B cell (primary cell): Measurements from ENCODE around the gene SPSB1. TPM values are rescaled to one million over a fixed set of nuclear protein-coding genes. Genes with fewer than 3 reads are reported as not detected.

ENCODE experiments used
- ATAC-seq: fragments of 200-7000 bp; cut with Tn5 transposase; one replicate; pipeline ENCODE4 v1.10.0; 2021; ENCODE audit warnings: low read depth, mild to moderate bottlenecking, moderate number of reproducible peaks, moderate library complexity
- CTCF ChIA-PET: fragments of 350-600 bp; sonication (Branson Sonifier 250); formaldehyde crosslinking; loops from one replicate; lab custom pipeline; 2021; ENCODE audit warnings: antibody characterized with exemption, inconsistent platforms; lab: Charles Lee
- POLR2A ChIA-PET: fragments of 350-600 bp; sonication (Branson Sonifier 250); formaldehyde crosslinking; loops from one replicate; lab custom pipeline; 2021; ENCODE audit warnings: antibody characterized with exemption; lab: Charles Lee
- DNase-seq: peaks from one replicate; pipeline ENCODE4 v3.0.0; 2013
- H2AFZ ChIP-seq: 2 replicates; pipeline ENCODE4 v1.6.1; 2012; ENCODE audit warnings: mild to moderate bottlenecking, low read depth, low read length; ENCODE audit not compliant: insufficient read depth, poor library complexity, severe bottlenecking
- H3K27ac ChIP-seq, 2 donors: 1 replicate in 1 of 2; 2 replicates in 1 of 2; pipeline ENCODE4 v1.5.1; 2012 to 2013; ENCODE audit warnings: low read length in 2 of 2, mild to moderate bottlenecking in 2 of 2, moderate library complexity in 1 of 2
- H3K27me3 ChIP-seq, 4 experiments: fragments of 200-600 bp in 1 of 4; sonication (generic) in 1 of 4; replicated peaks in 1 of 4; 1 replicate in 2 of 4; 2 replicates in 2 of 4; pipeline versions ENCODE4 v1.6.1 to v1.7.0; 2013 to 2016; ENCODE audit warnings: low read length in 3 of 4, mild to moderate bottlenecking in 2 of 4, mixed read lengths in 1 of 4, moderate library complexity in 1 of 4; ENCODE audit not compliant: insufficient read depth in 4 of 4, control insufficient read depth in 3 of 4; ENCODE audit errors: control extremely low read depth in 1 of 4
- H3K36me3 ChIP-seq, 2 experiments: replicated peaks in 1 of 2; 1 replicate in 1 of 2; 2 replicates in 1 of 2; pipeline versions ENCODE4 v1.6.1 to v1.7.1; 2013; ENCODE audit warnings: low read length in 1 of 2; ENCODE audit not compliant: insufficient read depth in 2 of 2, control insufficient read depth in 1 of 2; ENCODE audit errors: control extremely low read depth in 1 of 2, extremely low read depth in 1 of 2
- H3K4me1 ChIP-seq, 2 donors: fragments of 200-600 bp in 1 of 2; sonication (generic) in 1 of 2; 1 replicate in 1 of 2; 2 replicates in 1 of 2; pipeline versions ENCODE4 v1.5.1 to v1.6.1; 2013 to 2017; ENCODE audit warnings: low read length in 2 of 2; ENCODE audit not compliant: control insufficient read depth in 2 of 2, insufficient read depth in 2 of 2
- H3K4me2 ChIP-seq: replicated peaks from 2 replicates; pipeline ENCODE3; 2012; ENCODE audit warnings: mild to moderate bottlenecking, low read depth, low read length; ENCODE audit not compliant: poor library complexity, severe bottlenecking
- H3K4me3 ChIP-seq, 5 experiments: fragments of 200-600 bp in 1 of 5; sonication (generic) in 1 of 5; 1 replicate in 3 of 5; 2 replicates in 2 of 5; pipeline versions ENCODE4 v1.5.1 to v1.7.0; 2011 to 2016; ENCODE audit warnings: low read length in 4 of 5, mild to moderate bottlenecking in 4 of 5, low read depth in 2 of 5, control low read depth in 1 of 5, moderate library complexity in 1 of 5; ENCODE audit not compliant: insufficient read depth in 1 of 5; ENCODE audit errors: control extremely low read depth in 1 of 5, extremely low read depth in 1 of 5
- H3K79me2 ChIP-seq: fragments of 200-600 bp; sonication (generic); one replicate; pipeline ENCODE4 v1.6.0; 2016; ENCODE audit warnings: low read length; ENCODE audit not compliant: control insufficient read depth, insufficient read depth
- H3K9ac ChIP-seq: fragments of 200-600 bp; sonication (generic); 2 replicates; pipeline ENCODE4 v1.6.1; 2017; ENCODE audit warnings: mild to moderate bottlenecking, low read length, moderate library complexity
- H3K9me3 ChIP-seq, 3 donors: one replicate each; pipeline versions ENCODE4 v1.6.1 to v1.7.1; 2013; ENCODE audit warnings: low read length in 2 of 3; ENCODE audit not compliant: control insufficient read depth in 2 of 3, insufficient read depth in 1 of 3; ENCODE audit errors: control extremely low read depth in 1 of 3
- H4K20me1 ChIP-seq: 2 replicates; pipeline ENCODE4 v1.6.0; 2012; ENCODE audit warnings: mild to moderate bottlenecking, low read length; ENCODE audit not compliant: insufficient read depth, control insufficient read depth, poor library complexity, severe bottlenecking
- H3K27ac Mint-ChIP-seq: one replicate; pipeline ENCODE4 v1.8.0; 2021; ENCODE audit warnings: mixed read lengths
- H3K27me3 Mint-ChIP-seq: one replicate; pipeline ENCODE4 v1.8.0; 2021; ENCODE audit warnings: mixed read lengths
- H3K4me1 Mint-ChIP-seq: one replicate; pipeline ENCODE4 v1.8.0; 2021; ENCODE audit warnings: mixed read lengths
- H3K4me3 Mint-ChIP-seq: one replicate; pipeline ENCODE4 v1.8.0; 2021; ENCODE audit warnings: mixed read lengths
- H3K9me3 Mint-ChIP-seq: one replicate; pipeline ENCODE4 v1.8.0; 2022; ENCODE audit warnings: mixed read lengths; ENCODE audit not compliant: insufficient read depth
- CTCF ChIP-seq: fragments of 200-600 bp; IDR thresholded peaks from one replicate; pipeline ENCODE4 v1.8.0; 2022; ENCODE audit warnings: antibody characterized with exemption, mild to moderate bottlenecking
- EZH2 ChIP-seq: IDR thresholded peaks from 2 replicates; pipeline ENCODE4 v1.6.1; 2012; ENCODE audit warnings: borderline replicate concordance, low read depth, mild to moderate bottlenecking, moderate library complexity, low read length; ENCODE audit not compliant: insufficient read depth, poor library complexity, severe bottlenecking
- WGBS: methylation state at CpG from one replicate; pipeline ENCODE4 v1.1.5; 2013; ENCODE audit warnings: missing lambda C conversion rate; ENCODE audit not compliant: insufficient coverage; 5-methylcytosine and 5-hydroxymethylcytosine counted together
- intact Hi-C: fragments of 100-400 bp; cut with micrococcal nuclease; formaldehyde crosslinking; loops from one replicate; pipeline ENCODE4 v1.10.0; 2022
- polyA plus RNA-seq: library from polyadenylated mRNA; depleted of rRNA; stranded (reverse); fragments of >200 nt; gene quantifications from 2 replicates; pipeline ENCODE4 v1.2.3, GENCODE V29; 2012
- total RNA-seq, 2 donors: library from RNA; stranded (reverse); fragments of 120-200 nt in 1 of 2; gene quantifications; 1 replicate in 1 of 2; 2 replicates in 1 of 2; pipeline versions ENCODE4 v1.2.3 to v1.2.4, GENCODE V29; 2013 to 2022

The SPSB1 gene
- total and polyA plus RNA-seq, 2 donors (not counting 1 experiment from before 2014, with no cell fraction given), result 1.7 to 9.4 TPM

GRCh38 chr1:9404117-9404914 is 111.6 kb downstream of the SPSB1 start:
- Histone ChIP-seq H4K20me1 (no peaks in the 10 kb centered on the region), H3K4me3 (no peak overlapping the region), H3K4me1 (peaks cover 18 to 33% of the 10 kb centered on the region in 2 donors), H3K9ac (no peak overlapping the region), H3K79me2 (no peaks in the 10 kb centered on the region), H2AFZ (no peak overlapping the region), H3K27me3 (no peaks in the 10 kb centered on the region), H3K9me3 (peaks cover 0 to 4% (median 0%) of the 10 kb centered on the region in 3 donors), H3K4me2 (no peak overlapping the region), H3K36me3 (no peaks in the 10 kb centered on the region), H3K27ac (no peak overlapping the region)
- TF ChIP-seq CTCF (no peak), EZH2 (no peak)
- no peak for DNase-seq
- no peak for ATAC-seq
- CTCF ChIA-PET, result interaction anchor here (1.3 kb wide), 1 partner anchor 10 kb away, joined by 3 read pairs; no protein-coding TSS in a partner anchor
- POLR2A ChIA-PET, result no interaction called here
- no peak overlapping the region for H3K27ac Mint-ChIP-seq
- peaks cover 21% of the 10 kb centered on the region for H3K4me1 Mint-ChIP-seq
- intact Hi-C loops, result no loop called here
- 96% methylated on average over 15 of the region's 15 CpGs for WGBS
- H3K27me3 Mint-ChIP-seq, result no peaks in the 10 kb centered on the region
- no peaks in the 10 kb centered on the region for H3K9me3 Mint-ChIP-seq
- H3K4me3 Mint-ChIP-seq, result no peak overlapping the region

GRCh38 chr1:9406111-9406510 is 113.4 kb downstream of the SPSB1 start:
- Histone ChIP-seq H3K4me2 (peak overlapping the region; percentile 21), H3K9me3 (peaks cover 0 to 4% (median 0%) of the 10 kb centered on the region in 3 donors), H3K27ac (no peak overlapping the region), H3K27me3 (no peaks in the 10 kb centered on the region), H3K9ac (no peak overlapping the region), H4K20me1 (no peaks in the 10 kb centered on the region), H3K4me1 (peaks cover 12 to 21% of the 10 kb centered on the region in 2 donors), H3K4me3 (no peak overlapping the region), H3K36me3 (no peaks in the 10 kb centered on the region), H3K79me2 (no peaks in the 10 kb centered on the region), H2AFZ (peak overlapping the region; percentile 71)
- no peaks in the 10 kb centered on the region for H3K9me3 Mint-ChIP-seq
- intact Hi-C loops, result no loop called here
- no peak overlapping the region for H3K4me3 Mint-ChIP-seq
- DNase-seq (peak; percentile 43), ATAC-seq (peak; percentile 25)
- TF ChIP-seq CTCF (no peak), EZH2 (no peak)
- POLR2A ChIA-PET, result no interaction called here
- 18% methylated on average over 7 of the region's 7 CpGs for WGBS
- H3K27ac Mint-ChIP-seq, result peak overlapping the region; percentile 4
- peaks cover 18% of the 10 kb centered on the region for H3K4me1 Mint-ChIP-seq
- H3K27me3 Mint-ChIP-seq, result no peaks in the 10 kb centered on the region
- CTCF ChIA-PET, result interaction anchor here (0.8 to 1.3 kb wide), 3 partner anchors 20 to 117 kb away, joined by 3 to 7 read pairs (median 4); no protein-coding TSS in a partner anchor
